ENCODE results near the gene INPP5K. TPM values are rescaled to one million over a fixed set of nuclear protein-coding genes. Genes with fewer than 3 reads are reported as not detected.
A peak's percentile ranks its signal among the peaks of the same experiment; 100 is the strongest.

The INPP5K gene
- total RNA-seq, 4 donors from 2014 or later = 60.9 to 163 (median 64.7) TPM

GRCh38 chr17:1558401-1558800 is 42.0 kb upstream of the INPP5K start:
- Histone ChIP-seq H3K9me3 (no peaks in the 10 kb centered on the region), H3K36me3 (peaks cover 0 to 11% (median 0%) of the 10 kb centered on the region in 3 donors), H3K4me1 (peaks cover 4 to 73% (median 9%) of the 10 kb centered on the region in 4 donors), H3K4me3 (no peak overlapping the region), H3K27ac (peak overlapping the region in 2 of 4 donors; percentile 48 to 73), H3K27me3 (no peaks in the 10 kb centered on the region)
- DNase-seq = no peak
- TF ChIP-seq POLR2A (IDR thresholded peaks at IDR 0.05) (no peak), CTCF (IDR thresholded peaks at IDR 0.05) (no peak)

GRCh38 chr17:1557355-1558095 is 41.1 kb upstream of the INPP5K start:
- Histone ChIP-seq H3K9me3 (no peaks in the 10 kb centered on the region), H3K27me3 (no peaks in the 10 kb centered on the region), H3K36me3 (peaks cover 0 to 20% (median 0%) of the 10 kb centered on the region in 3 donors), H3K27ac (peak overlapping the region in 3 of 4 donors; percentile 52 to 73 (median 72)), H3K4me3 (no peak overlapping the region), H3K4me1 (peaks cover 4 to 67% (median 9%) of the 10 kb centered on the region in 4 donors)
- TF ChIP-seq CTCF (IDR thresholded peaks at IDR 0.05) (no peak), POLR2A (IDR thresholded peaks at IDR 0.05) (peak; percentile 30 to 34)
- DNase-seq = no peak

- Histone ChIP-seq H3K36me3 (peaks cover 0 to 34% (median 0%) of the 10 kb centered on the region in 3 donors), H3K4me1 (peaks cover 0 to 60% (median 9%) of the 10 kb centered on the region in 4 donors), H3K27ac (peak overlapping the region in 3 of 4 donors; percentile 2 to 63 (median 22)), H3K27me3 (no peaks in the 10 kb centered on the region), H3K4me3 (no peak overlapping the region), H3K9me3 (no peaks in the 10 kb centered on the region)
- DNase-seq = peak in 2 of 3 donors; percentile 77 to 83
- TF ChIP-seq POLR2A (IDR thresholded peaks at IDR 0.05) (no peak), CTCF (IDR thresholded peaks at IDR 0.05) (no peak)
These were observed 39.4 kb upstream of the INPP5K start for GRCh38 chr17:1555651-1556471.

GRCh38 chr17:1554751-1555540 is 38.5 kb upstream of the INPP5K start:
- Histone ChIP-seq H3K4me1 (peaks cover 0 to 51% (median 8%) of the 10 kb centered on the region in 4 donors), H3K27me3 (no peaks in the 10 kb centered on the region), H3K36me3 (peaks cover 0 to 43% (median 0%) of the 10 kb centered on the region in 3 donors), H3K9me3 (no peaks in the 10 kb centered on the region), H3K4me3 (no peak overlapping the region), H3K27ac (peak overlapping the region in 1 of 4 donors; percentile 63)
- TF ChIP-seq CTCF (IDR thresholded peaks at IDR 0.05) (no peak), POLR2A (IDR thresholded peaks at IDR 0.05) (no peak)
- no peak for DNase-seq
